Central memory CD8-positive, alpha-beta T cell (primary cell): ENCODE measurements around the gene DYNLRB1.
"Not testable (repeated sequence)": the region's sequence is repeated elsewhere in the genome, so short reads cannot be mapped to it uniquely, and the experiment has no call there.

Experiments
- ATAC-seq: fragments of 150-1000 bp; cut with Tn5 transposase; replicated peaks from 2 replicates; pipeline ENCODE4 v1.10.0; 2022; ENCODE audit warnings: mild to moderate bottlenecking, moderate FRiP score, moderate number of reproducible peaks; ENCODE audit not compliant: poor library complexity, severe bottlenecking; ENCODE audit errors: extremely low read depth
- DNase-seq, 2 donors: peaks; one replicate each; pipeline ENCODE4 v3.0.0; 2021; ENCODE audit warnings: low spot score in 2 of 2
- H3K27ac Mint-ChIP-seq: one replicate; pipeline ENCODE4 v1.8.0; 2022; ENCODE audit warnings: low read depth, mild to moderate bottlenecking, moderate library complexity, mixed read lengths
- H3K27me3 Mint-ChIP-seq: one replicate; pipeline ENCODE4 v1.8.0; 2022; ENCODE audit warnings: mixed read lengths
- H3K36me3 Mint-ChIP-seq: one replicate; pipeline ENCODE4 v1.8.0; 2022; ENCODE audit warnings: mild to moderate bottlenecking, moderate library complexity, mixed read lengths; ENCODE audit not compliant: insufficient read depth
- H3K4me1 Mint-ChIP-seq: one replicate; pipeline ENCODE4 v1.8.0; 2022; ENCODE audit warnings: mixed read lengths
- H3K4me3 Mint-ChIP-seq: one replicate; pipeline ENCODE4 v1.8.0; 2022; ENCODE audit warnings: mild to moderate bottlenecking, moderate library complexity, mixed read lengths
- H3K9me3 Mint-ChIP-seq: one replicate; pipeline ENCODE4 v1.8.0; 2022; ENCODE audit warnings: mixed read lengths

The DYNLRB1 gene

DNA sequence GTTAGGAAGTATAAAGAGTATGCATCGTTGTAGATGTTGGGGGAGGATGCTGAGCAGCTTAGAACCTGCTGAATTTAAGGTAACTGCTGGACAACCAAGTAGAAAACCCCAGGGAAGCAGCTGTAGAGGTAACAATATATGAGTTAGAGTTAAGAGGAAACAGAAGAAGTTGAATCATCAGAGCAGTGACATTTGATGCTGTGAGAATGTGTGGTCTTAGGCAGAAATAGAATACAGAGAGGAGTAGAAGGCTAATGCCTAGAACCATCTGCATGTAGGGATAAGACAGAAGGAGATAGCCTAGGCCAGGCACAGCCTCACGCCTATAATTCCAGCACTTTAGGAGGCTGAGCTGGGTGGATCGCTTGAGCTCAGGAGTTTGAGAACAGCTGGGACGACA, 22.6 kb upstream of the DYNLRB1 start:
- Mint-ChIP-seq H3K4me3 (no peak overlapping the region), H3K27ac (peak overlapping the region; percentile 36), H3K9me3 (no peaks in the 10 kb centered on the region), H3K4me1 (peaks cover 26% of the 10 kb centered on the region), H3K27me3 (no peaks in the 10 kb centered on the region), H3K36me3 (peaks cover 60% of the 10 kb centered on the region)
- no peak for DNase-seq
- ATAC-seq, result no peak

DNA sequence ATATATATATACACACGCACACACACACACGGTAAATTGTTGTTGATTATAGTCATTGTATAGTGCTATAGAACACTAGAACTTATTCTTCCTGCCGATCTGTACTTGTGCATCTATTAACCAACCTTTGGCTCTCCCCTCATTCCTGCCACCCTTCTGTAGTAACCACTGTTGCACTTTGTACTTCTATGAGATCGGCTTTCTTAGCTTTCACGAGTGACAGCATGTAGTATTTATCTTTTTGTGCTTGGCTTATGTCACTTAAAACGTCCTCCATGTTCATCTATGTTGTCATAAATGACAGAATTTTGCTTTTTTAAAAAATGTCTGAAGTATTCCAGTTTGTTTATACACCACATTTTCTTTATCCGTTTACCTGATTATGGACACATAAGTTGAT, 20.9 kb upstream of the DYNLRB1 start:
- DNase-seq, result no peak
- ATAC-seq, result no peak
- no peaks in the 10 kb centered on the region for H3K27me3 Mint-ChIP-seq
- H3K27ac Mint-ChIP-seq, result peak overlapping the region; percentile 7
- peaks cover 39% of the 10 kb centered on the region for H3K4me1 Mint-ChIP-seq
- H3K36me3 Mint-ChIP-seq, result peaks cover 52% of the 10 kb centered on the region
- no peak overlapping the region for H3K4me3 Mint-ChIP-seq
- H3K9me3 Mint-ChIP-seq, result peaks cover 2% of the 10 kb centered on the region

DNA sequence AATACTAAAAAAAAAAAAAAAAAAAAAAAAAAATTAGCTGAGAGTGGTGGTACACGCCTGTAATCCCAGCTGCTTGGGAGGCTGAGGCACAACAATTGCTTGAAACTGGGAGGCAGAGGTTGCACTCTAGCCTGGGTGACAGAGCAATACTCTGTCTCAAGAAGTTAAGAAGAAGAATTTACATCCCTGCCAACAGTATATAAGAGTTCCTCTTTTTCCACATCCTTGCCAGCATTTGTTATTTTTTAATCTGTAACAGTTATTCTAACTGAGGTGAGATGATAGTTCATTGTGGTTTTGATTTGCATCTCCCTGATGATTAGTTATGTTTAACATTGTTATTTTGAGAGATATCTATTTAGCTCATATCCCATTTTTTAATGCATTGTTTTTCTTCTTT, 20.3 kb upstream of the DYNLRB1 start:
- Mint-ChIP-seq H3K4me1 (peaks cover 45% of the 10 kb centered on the region), H3K9me3 (peaks cover 8% of the 10 kb centered on the region), H3K4me3 (no peak overlapping the region), H3K27me3 (no peaks in the 10 kb centered on the region), H3K36me3 (peaks cover 47% of the 10 kb centered on the region), H3K27ac (no peak overlapping the region)
- ATAC-seq (no peak), DNase-seq (no peak)

DNA sequence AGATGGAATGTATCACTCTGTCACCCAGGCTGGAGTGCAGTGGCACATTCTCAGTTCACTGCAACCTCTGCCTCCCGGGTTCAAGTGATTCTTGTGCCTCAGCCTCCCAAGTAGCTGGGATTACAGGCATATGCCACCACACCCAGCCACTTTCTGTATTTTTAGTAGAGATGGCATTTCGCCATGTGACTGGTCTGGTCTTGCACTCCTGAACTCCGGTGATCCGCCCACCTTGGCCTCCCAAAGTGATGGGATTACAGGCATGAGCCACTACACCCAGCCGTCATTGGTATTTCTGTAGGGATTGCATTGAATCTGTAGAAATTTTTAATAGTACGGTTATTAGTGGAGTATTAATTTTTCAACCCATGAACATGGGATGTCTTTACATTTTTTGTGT, 18.6 kb upstream of the DYNLRB1 start:
- peaks cover 45% of the 10 kb centered on the region for H3K4me1 Mint-ChIP-seq
- not testable (repeated sequence) for H3K9me3 Mint-ChIP-seq, DNase-seq, H3K4me3 Mint-ChIP-seq, ATAC-seq, H3K27me3 Mint-ChIP-seq, H3K27ac Mint-ChIP-seq
- peaks cover 46% of the 10 kb centered on the region for H3K36me3 Mint-ChIP-seq

DNA sequence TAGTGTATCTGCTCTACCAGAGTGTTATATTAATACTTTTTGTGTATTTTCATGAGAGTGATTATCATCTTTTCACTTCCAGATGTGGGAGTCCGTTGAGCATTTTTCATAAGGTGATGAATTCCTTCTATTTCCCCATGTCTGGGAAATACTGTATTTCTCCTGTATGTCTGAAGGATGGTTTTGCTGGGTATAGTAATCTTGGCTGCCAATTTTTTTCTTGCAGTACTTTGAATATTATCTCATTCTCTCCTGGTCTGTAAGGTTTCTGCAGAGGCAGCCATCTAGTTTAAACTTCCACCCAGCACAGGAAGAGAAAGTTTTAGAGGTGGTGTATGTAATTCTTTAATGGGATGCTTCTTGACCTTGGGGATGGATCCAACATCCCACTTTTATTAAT, 15.4 kb upstream of the DYNLRB1 start:
- H3K27me3 Mint-ChIP-seq, result no peaks in the 10 kb centered on the region
- ATAC-seq (no peak), DNase-seq (no peak)
- peak overlapping the region; percentile 19 for H3K27ac Mint-ChIP-seq
- peaks cover 8% of the 10 kb centered on the region for H3K9me3 Mint-ChIP-seq
- peaks cover 34% of the 10 kb centered on the region for H3K4me1 Mint-ChIP-seq
- H3K36me3 Mint-ChIP-seq, result peaks cover 48% of the 10 kb centered on the region
- H3K4me3 Mint-ChIP-seq, result peak overlapping the region; percentile 6

DNA sequence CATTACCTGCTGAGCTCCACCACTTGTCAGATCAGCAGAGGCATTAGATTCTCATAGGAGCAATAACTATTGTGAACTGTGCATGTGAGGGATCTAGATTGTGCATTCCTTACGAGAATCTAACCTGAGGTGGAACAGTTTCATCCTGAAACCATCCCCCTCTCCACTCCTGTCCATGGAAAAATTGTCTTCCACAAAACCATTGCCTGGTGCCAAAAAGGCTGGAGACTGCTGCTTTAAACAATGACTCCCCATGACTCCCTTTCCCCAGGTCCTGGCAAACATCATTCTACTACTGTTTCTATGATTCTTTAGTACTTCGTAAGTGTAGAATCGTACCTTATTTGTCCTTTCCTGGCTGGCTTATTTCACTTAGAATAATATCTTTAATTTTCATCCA, 9.7 kb upstream of the DYNLRB1 start:
- H3K4me1 Mint-ChIP-seq, result no peaks in the 10 kb centered on the region
- peaks cover 59% of the 10 kb centered on the region for H3K36me3 Mint-ChIP-seq
- ATAC-seq (no peak), DNase-seq (no peak)
- no peaks in the 10 kb centered on the region for H3K27me3 Mint-ChIP-seq
- no peak overlapping the region for H3K4me3 Mint-ChIP-seq
- H3K27ac Mint-ChIP-seq, result no peak overlapping the region
- no peaks in the 10 kb centered on the region for H3K9me3 Mint-ChIP-seq

DNA sequence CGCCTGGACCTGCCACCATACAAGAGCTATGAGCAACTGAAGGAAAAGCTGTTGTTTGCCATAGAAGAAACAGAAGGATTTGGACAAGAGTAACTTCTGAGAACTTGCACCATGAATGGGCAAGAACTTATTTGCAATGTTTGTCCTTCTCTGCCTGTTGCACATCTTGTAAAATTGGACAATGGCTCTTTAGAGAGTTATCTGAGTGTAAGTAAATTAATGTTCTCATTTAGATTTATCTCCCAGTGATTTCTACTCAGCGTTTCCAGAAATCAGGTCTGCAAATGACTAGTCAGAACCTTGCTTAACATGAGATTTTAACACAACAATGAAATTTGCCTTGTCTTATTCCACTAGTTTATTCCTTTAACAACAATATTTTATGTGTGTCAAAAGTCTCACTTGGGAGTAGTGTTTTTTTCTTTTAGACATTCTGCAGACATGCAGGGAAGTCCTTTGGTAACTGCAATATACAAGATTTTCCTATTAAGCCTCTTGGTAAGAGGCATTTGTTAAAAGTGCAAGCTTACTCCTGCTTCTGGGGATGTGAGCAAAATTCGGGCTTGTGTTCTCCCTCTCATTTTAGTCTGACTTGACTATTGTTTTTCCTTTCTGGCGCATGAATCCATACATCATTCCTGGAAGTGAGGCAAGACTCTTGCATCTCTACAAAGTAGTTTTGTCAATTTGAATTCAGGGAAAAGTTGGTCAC, 8.4 kb upstream of the DYNLRB1 start:
- Mint-ChIP-seq H3K27ac (no peak overlapping the region), H3K4me1 (peaks cover 6% of the 10 kb centered on the region), H3K9me3 (no peaks in the 10 kb centered on the region), H3K27me3 (no peaks in the 10 kb centered on the region), H3K4me3 (no peak overlapping the region), H3K36me3 (peaks cover 63% of the 10 kb centered on the region)
- no peak for DNase-seq
- ATAC-seq, result no peak

DNA sequence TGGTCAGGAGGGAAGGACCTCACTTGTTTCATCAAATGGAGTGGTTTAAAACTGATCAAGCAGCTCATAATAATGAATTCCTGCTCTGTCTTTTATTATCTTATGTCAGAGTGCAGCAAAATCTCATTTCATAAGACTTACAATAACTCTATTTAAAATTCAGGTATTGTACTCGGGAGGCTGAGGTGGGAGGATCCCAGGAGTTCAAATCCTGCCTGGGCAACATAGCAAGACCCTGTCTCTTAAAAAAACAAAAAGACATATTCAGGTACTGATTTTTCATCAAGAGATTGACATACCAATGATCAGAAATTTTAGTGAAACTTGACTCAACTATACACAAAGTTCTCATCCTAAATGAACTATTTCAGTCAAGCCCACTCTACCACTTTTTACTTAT, 5.6 kb upstream of the DYNLRB1 start:
- H3K4me3 Mint-ChIP-seq, result no peak overlapping the region
- H3K36me3 Mint-ChIP-seq, result peaks cover 50% of the 10 kb centered on the region
- H3K9me3 Mint-ChIP-seq, result no peaks in the 10 kb centered on the region
- peaks cover 24% of the 10 kb centered on the region for H3K4me1 Mint-ChIP-seq
- no peak for DNase-seq
- H3K27me3 Mint-ChIP-seq, result no peaks in the 10 kb centered on the region
- no peak for ATAC-seq
- peak overlapping the region; percentile 51 for H3K27ac Mint-ChIP-seq

DNA sequence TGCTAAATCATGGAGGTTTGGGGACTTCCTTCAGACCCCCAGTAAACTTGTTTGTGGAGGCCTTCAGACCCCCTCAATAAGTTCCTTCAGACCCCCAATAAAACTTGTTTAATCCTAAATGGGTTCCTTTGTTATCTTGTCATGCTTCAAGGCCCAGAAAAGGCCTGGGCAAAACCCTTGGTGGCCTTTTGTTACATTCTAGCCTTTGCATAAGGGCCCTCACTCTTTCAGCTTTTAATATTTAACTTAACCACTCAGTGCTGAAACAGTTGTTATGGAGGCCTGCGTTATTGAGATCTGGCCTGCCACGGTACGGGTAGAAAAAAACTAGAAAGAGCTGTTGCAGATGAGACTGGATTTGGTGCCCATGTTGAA, 4.3 kb upstream of the DYNLRB1 start:
- no peaks in the 10 kb centered on the region for H3K27me3 Mint-ChIP-seq
- peaks cover 47% of the 10 kb centered on the region for H3K36me3 Mint-ChIP-seq
- ATAC-seq (no peak), DNase-seq (no peak)
- no peak overlapping the region for H3K4me3 Mint-ChIP-seq
- peak overlapping the region; percentile 77 for H3K27ac Mint-ChIP-seq
- H3K4me1 Mint-ChIP-seq, result peaks cover 34% of the 10 kb centered on the region
- no peaks in the 10 kb centered on the region for H3K9me3 Mint-ChIP-seq

DNA sequence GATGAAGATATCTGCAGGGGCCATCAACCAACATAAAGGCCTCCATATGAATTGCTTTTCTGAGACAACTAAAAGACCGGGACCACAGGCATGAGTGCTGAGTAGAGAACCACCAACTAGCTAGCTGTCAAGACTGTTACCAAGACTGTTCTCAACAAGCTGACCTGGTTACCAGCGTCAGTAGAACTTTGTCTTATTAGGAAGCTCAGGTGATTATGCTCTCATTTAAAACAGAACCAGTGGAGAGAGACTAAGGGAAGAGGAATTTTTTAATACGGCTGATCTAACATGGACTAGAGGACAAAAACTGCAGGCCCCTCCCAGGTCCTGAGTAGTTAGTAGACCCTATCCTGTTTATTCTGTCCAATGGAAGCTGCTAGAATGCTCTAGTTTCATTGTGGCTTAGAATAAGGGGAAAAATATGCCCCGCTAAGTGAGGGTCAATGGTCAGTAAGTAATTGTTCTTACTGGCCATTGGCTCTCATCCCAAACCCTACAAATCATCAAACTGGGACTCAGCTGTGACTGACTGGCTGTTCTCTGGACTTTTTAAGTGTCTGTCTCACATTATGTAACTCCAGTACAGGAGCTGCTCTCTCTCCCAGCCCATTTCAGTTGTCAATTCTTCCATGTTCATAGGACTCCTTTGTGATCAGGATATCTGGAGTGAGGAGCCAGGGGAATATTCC, 3.8 kb upstream of the DYNLRB1 start:
- Mint-ChIP-seq H3K4me3 (no peak overlapping the region), H3K36me3 (peaks cover 44% of the 10 kb centered on the region), H3K27me3 (no peaks in the 10 kb centered on the region), H3K9me3 (no peaks in the 10 kb centered on the region), H3K27ac (peak overlapping the region; percentile 77), H3K4me1 (peaks cover 34% of the 10 kb centered on the region)
- no peak for DNase-seq
- ATAC-seq, result no peak

DNA sequence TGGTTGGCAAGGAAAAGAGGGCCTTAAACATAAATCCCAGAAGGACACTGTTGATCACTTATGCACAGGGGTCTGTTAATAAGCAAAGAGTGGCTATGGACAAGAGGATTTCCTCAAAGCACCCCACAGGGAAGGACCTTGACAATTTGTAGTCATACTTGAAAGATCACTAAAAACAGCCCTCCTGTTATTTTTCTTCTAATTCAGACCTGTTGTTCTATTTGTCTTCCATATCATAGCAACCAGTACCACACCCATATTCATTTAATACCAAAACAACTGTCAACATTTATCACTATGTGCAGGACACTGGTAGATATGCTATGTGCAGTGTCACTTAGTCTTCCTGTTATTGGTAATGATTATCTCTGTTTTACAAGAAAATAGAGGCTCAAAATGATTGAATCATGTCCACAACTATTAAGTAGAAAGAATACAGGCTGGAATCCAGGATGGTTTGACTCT, 3.2 kb upstream of the DYNLRB1 start:
- Mint-ChIP-seq H3K27ac (peak overlapping the region; percentile 77), H3K36me3 (peaks cover 39% of the 10 kb centered on the region), H3K9me3 (no peaks in the 10 kb centered on the region), H3K4me3 (no peak overlapping the region), H3K27me3 (no peaks in the 10 kb centered on the region), H3K4me1 (peaks cover 38% of the 10 kb centered on the region)
- ATAC-seq (no peak), DNase-seq (no peak)

DNA sequence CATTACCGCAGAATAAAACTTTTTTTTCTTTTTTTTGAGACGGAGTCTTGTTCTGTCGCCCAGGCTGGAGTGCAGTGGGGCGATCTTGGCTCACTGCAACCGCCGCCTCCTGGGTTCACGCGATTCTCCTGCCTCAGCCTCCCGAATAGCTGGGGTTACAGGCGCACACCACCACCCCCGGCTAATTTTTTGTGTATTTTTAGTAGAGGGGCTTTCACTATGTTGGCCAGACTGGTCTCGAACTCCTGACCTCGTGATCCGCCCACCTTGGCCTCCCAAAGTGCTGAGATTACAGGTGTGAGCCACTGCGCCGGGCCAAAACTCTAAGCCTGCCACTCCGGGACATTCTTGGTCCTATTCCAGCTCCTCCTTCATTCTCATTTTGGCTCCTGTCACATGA, 2.2 kb upstream of the DYNLRB1 start:
- H3K4me3 Mint-ChIP-seq, DNase-seq, H3K9me3 Mint-ChIP-seq, ATAC-seq, H3K27me3 Mint-ChIP-seq: not testable (repeated sequence)
- peak overlapping the region; percentile 77 for H3K27ac Mint-ChIP-seq
- peaks cover 45% of the 10 kb centered on the region for H3K4me1 Mint-ChIP-seq
- H3K36me3 Mint-ChIP-seq, result peaks cover 32% of the 10 kb centered on the region

DNA sequence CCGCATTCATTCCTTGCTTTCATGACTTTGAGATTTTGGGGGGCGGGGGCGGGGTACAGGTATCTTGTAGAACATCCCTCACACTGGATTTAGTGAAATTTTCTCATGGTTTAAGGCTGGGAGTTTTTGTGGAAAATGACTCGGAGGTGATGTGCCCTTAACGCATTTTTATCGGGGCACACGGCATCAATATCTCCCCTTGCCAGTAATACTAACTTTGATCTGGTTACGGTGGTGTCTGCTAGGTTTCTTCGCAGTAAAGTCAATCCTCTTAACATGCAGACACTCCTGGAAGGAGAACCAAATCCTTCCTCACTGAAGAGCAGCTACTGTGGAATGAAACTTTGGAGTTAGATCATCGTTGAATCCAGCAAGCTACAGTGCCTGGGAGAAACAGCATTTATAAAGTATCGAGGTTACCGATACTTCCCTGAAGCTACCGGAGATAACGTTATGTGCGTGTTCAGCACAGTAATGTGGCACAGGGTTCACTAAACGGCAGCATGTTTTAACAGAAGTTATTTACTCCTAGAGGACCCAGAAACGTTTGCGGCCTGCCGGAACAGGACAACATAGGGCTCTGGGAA, 1.2 kb upstream of the DYNLRB1 start:
- Mint-ChIP-seq H3K27me3 (no peaks in the 10 kb centered on the region), H3K4me3 (peak overlapping the region; percentile 99), H3K36me3 (peaks cover 29% of the 10 kb centered on the region), H3K27ac (peak overlapping the region; percentile 97), H3K9me3 (no peaks in the 10 kb centered on the region), H3K4me1 (peaks cover 45% of the 10 kb centered on the region)
- peak; percentile 1 for ATAC-seq
- DNase-seq, result no peak
